WTC11 (cell line): ENCODE measurements around the gene HOXD13. TPM values are rescaled to one million over a fixed set of nuclear protein-coding genes. Genes with fewer than 3 reads are reported as not detected.

Experiments used
- ATAC-seq: fragments of 200-7000 bp; cut with Tn5 transposase; 2 replicates; pipeline ENCODE4 v1.10.0; 2021; ENCODE audit warnings: mild to moderate bottlenecking, moderate library complexity
- CTCF ChIA-PET: fragments of 300-600 bp; sonication (Branson Sonifier 250); formaldehyde crosslinking; loops from one replicate; lab custom pipeline; 2021; ENCODE audit warnings: antibody characterized with exemption; lab: Charles Lee
- POLR2A ChIA-PET: fragments of 350-600 bp; sonication (Branson Sonifier 250); formaldehyde crosslinking; loops from one replicate; lab custom pipeline; 2021; ENCODE audit warnings: antibody characterized with exemption; lab: Charles Lee
- DNase-seq: peaks from one replicate; pipeline ENCODE4 v3.0.0; 2021; ENCODE audit warnings: low spot score
- H3K27ac Mint-ChIP-seq: 2 replicates; pipeline ENCODE4 v1.8.0; 2021; ENCODE audit warnings: mixed read lengths
- H3K27me3 Mint-ChIP-seq: 2 replicates; pipeline ENCODE4 v1.8.0; 2021; ENCODE audit warnings: low read depth, mild to moderate bottlenecking, moderate library complexity, mixed read lengths
- H3K36me3 Mint-ChIP-seq: 2 replicates; pipeline ENCODE4 v1.8.0; 2021; ENCODE audit warnings: mixed read lengths
- H3K4me1 Mint-ChIP-seq: 2 replicates; pipeline ENCODE4 v1.8.0; 2022; ENCODE audit warnings: mixed read lengths
- H3K4me3 Mint-ChIP-seq: 2 replicates; pipeline ENCODE4 v1.8.0; 2021; ENCODE audit warnings: mild to moderate bottlenecking, moderate library complexity, mixed read lengths
- H3K9me3 Mint-ChIP-seq: 2 replicates; pipeline ENCODE4 v1.8.0; 2021; ENCODE audit warnings: mixed read lengths
- ATF6 ChIP-seq: sonication (generic); formaldehyde crosslinking; IDR thresholded peaks from 2 replicates; pipeline ENCODE4 v1.8.1; 2023; ENCODE audit warnings: mild to moderate bottlenecking, missing genetic modification reagents
- CREB1 ChIP-seq: sonication (generic); formaldehyde crosslinking; IDR thresholded peaks from 2 replicates; pipeline ENCODE4 v1.8.0; 2023; ENCODE audit warnings: mild to moderate bottlenecking, missing genetic modification reagents
- ETV6 ChIP-seq: sonication (generic); formaldehyde crosslinking; IDR thresholded peaks from 2 replicates; pipeline ENCODE4 v1.8.1; 2022; ENCODE audit warnings: mild to moderate bottlenecking, missing genetic modification reagents
- FOXJ3 ChIP-seq: sonication (generic); formaldehyde crosslinking; IDR thresholded peaks from 2 replicates; pipeline ENCODE4 v1.9.0; 2021; ENCODE audit warnings: missing genetic modification reagents, mild to moderate bottlenecking, borderline replicate concordance
- FOXP1 ChIP-seq: sonication (generic); formaldehyde crosslinking; IDR thresholded peaks from 2 replicates; pipeline ENCODE4 v1.8.0; 2022; ENCODE audit warnings: missing genetic modification reagents, mild to moderate bottlenecking, moderate library complexity, borderline replicate concordance
- GABPB1 ChIP-seq: sonication (generic); formaldehyde crosslinking; IDR thresholded peaks from 2 replicates; pipeline ENCODE4 v1.8.1; 2023; ENCODE audit warnings: mild to moderate bottlenecking, missing genetic modification reagents
- HMGA2 ChIP-seq: fragments of 250-450 bp; sonication (Bioruptor Pico); IDR thresholded peaks from 2 replicates; pipeline ENCODE4 v1.4.0; 2021; ENCODE audit warnings: mild to moderate bottlenecking, moderate library complexity
- KAT7 ChIP-seq: sonication (generic); formaldehyde crosslinking; IDR thresholded peaks from 2 replicates; pipeline ENCODE4 v1.8.1; 2023; ENCODE audit warnings: missing genetic modification reagents, mild to moderate bottlenecking, borderline replicate concordance
- MAX ChIP-seq: sonication (generic); formaldehyde crosslinking; IDR thresholded peaks from 2 replicates; pipeline ENCODE4 v1.8.0; 2022; ENCODE audit warnings: mild to moderate bottlenecking, missing genetic modification reagents
- MXD4 ChIP-seq: fragments of 250-450 bp; sonication (Bioruptor Pico); IDR thresholded peaks from 2 replicates; pipeline ENCODE4 v1.8.0; 2021; ENCODE audit warnings: mild to moderate bottlenecking, moderate library complexity, borderline replicate concordance
- NFE2L1 ChIP-seq: sonication (generic); formaldehyde crosslinking; IDR thresholded peaks from 2 replicates; pipeline ENCODE4 v1.8.1; 2023; ENCODE audit warnings: missing genetic modification reagents
- NFYB ChIP-seq: sonication (generic); formaldehyde crosslinking; conservative IDR thresholded peaks from 2 replicates; pipeline ENCODE4 v1.8.0; 2022; ENCODE audit warnings: low read depth, missing genetic modification reagents
- NR1H2 ChIP-seq: sonication (generic); formaldehyde crosslinking; IDR thresholded peaks from 2 replicates; pipeline ENCODE4 v1.9.0; 2021; ENCODE audit warnings: mild to moderate bottlenecking, moderate library complexity, missing genetic modification reagents
- PRRX2 ChIP-seq: fragments of 250-450 bp; sonication (Bioruptor Pico); IDR thresholded peaks from 2 replicates; pipeline ENCODE4 v1.8.0; 2021; ENCODE audit warnings: mild to moderate bottlenecking
- RELA ChIP-seq: sonication (generic); formaldehyde crosslinking; IDR thresholded peaks from 2 replicates; pipeline ENCODE4 v1.8.1; 2022; ENCODE audit warnings: missing genetic modification reagents, mild to moderate bottlenecking, borderline replicate concordance
- RORB ChIP-seq: fragments of 250-450 bp; sonication (Bioruptor Pico); IDR thresholded peaks from 2 replicates; pipeline ENCODE4 v1.9.0; 2021; ENCODE audit warnings: mild to moderate bottlenecking
- SMAD3 ChIP-seq: sonication (generic); formaldehyde crosslinking; IDR thresholded peaks from 2 replicates; pipeline ENCODE4 v1.8.0; 2022; ENCODE audit warnings: missing genetic modification reagents, mild to moderate bottlenecking, borderline replicate concordance
- TEAD4 ChIP-seq: sonication (generic); formaldehyde crosslinking; IDR thresholded peaks from 2 replicates; pipeline ENCODE4 v1.8.0; 2022; ENCODE audit warnings: mild to moderate bottlenecking, missing genetic modification reagents
- ZBTB21 ChIP-seq: sonication (generic); formaldehyde crosslinking; IDR thresholded peaks from 2 replicates; pipeline ENCODE4 v1.8.1; 2023; ENCODE audit warnings: mild to moderate bottlenecking, missing genetic modification reagents, borderline replicate concordance
- ZMAT4 ChIP-seq: fragments of 250-450 bp; sonication (Bioruptor Pico); IDR thresholded peaks from 2 replicates; pipeline ENCODE4 v1.9.0; 2021; ENCODE audit warnings: mild to moderate bottlenecking
- ZNF423 ChIP-seq: fragments of 250-450 bp; sonication (Bioruptor Pico); IDR thresholded peaks from 2 replicates; pipeline ENCODE4 v2.1.2; 2022; ENCODE audit warnings: mild to moderate bottlenecking, moderate library complexity
- total RNA-seq: library from RNA; stranded (reverse); gene quantifications from 3 replicates; pipeline ENCODE4 v1.2.3, GENCODE V29; 2021
- TF ChIP-seq, protein P1 (sequence below): sonication (generic); formaldehyde crosslinking; IDR thresholded peaks from 2 replicates; pipeline ENCODE4 v1.8.1; 2022; ENCODE audit warnings: mild to moderate bottlenecking, missing genetic modification reagents, moderate library complexity, borderline replicate concordance
- TF ChIP-seq, protein P2 (sequence below): fragments of 200-600 bp; IDR thresholded peaks from 2 replicates; pipeline ENCODE4 v1.8.0; 2022; ENCODE audit warnings: antibody characterized with exemption
- TF ChIP-seq, protein P3 (sequence below): sonication (generic); formaldehyde crosslinking; IDR thresholded peaks from 2 replicates; pipeline ENCODE4 v1.8.1; 2022; ENCODE audit warnings: low read depth, missing genetic modification reagents, borderline replicate concordance

The HOXD13 gene
- total RNA-seq, 1 experiment from 2014 or later = not detected

DNA sequence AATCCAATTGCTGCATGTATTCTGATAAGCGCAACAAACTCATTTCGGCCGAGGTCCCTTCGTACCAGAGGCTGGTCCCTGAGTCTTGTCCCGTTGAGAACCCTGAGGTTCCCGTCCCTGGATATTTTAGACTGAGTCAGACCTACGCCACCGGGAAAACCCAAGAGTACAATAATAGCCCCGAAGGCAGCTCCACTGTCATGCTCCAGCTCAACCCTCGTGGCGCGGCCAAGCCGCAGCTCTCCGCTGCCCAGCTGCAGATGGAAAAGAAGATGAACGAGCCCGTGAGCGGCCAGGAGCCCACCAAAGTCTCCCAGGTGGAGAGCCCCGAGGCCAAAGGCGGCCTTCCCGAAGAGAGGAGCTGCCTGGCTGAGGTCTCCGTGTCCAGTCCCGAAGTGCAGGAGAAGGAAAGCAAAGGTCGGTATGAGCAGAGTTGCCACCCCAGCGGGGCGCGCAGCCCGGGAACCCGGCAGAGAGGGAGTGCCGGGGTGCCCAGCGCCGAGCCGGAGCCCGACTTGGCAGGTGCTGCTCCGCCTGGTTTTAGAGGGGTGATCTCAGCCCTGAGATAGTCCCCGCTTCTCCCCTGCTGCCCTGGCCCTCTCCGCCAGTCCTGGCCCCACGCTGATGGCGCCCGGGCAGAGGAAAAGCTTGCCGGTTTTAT, 24.8 kb downstream of the HOXD13 start:
- H3K4me3 Mint-ChIP-seq = no peak overlapping the region
- peaks cover 100% of the 10 kb centered on the region for H3K27me3 Mint-ChIP-seq
- CTCF ChIA-PET = interaction anchor here (0.9 kb wide), 1 partner anchor 70 kb away, joined by 3 read pairs; no protein-coding TSS in a partner anchor
- DNase-seq (no peak), ATAC-seq (no peak)
- peaks cover 19% of the 10 kb centered on the region for H3K4me1 Mint-ChIP-seq
- H3K27ac Mint-ChIP-seq = no peak overlapping the region
- H3K36me3 Mint-ChIP-seq = 0 out of 2 replicates have a peak, but pooled peaks cover 7% of the 10 kb centered on the region
- POLR2A ChIA-PET = no interaction called here
- TF ChIP-seq, protein P1, sequence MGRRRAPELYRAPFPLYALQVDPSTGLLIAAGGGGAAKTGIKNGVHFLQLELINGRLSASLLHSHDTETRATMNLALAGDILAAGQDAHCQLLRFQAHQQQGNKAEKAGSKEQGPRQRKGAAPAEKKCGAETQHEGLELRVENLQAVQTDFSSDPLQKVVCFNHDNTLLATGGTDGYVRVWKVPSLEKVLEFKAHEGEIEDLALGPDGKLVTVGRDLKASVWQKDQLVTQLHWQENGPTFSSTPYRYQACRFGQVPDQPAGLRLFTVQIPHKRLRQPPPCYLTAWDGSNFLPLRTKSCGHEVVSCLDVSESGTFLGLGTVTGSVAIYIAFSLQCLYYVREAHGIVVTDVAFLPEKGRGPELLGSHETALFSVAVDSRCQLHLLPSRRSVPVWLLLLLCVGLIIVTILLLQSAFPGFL (CRISPR knock-in tag) = no peak
- TF ChIP-seq ETV6 (CRISPR knock-in tag) = no peak
- no peak for TF ChIP-seq ATF6 (CRISPR knock-in tag)
- TF ChIP-seq MAX (CRISPR knock-in tag) = no peak
- no peak for TF ChIP-seq KAT7 (CRISPR knock-in tag)
- TF ChIP-seq NFE2L1 = no peak
- TF ChIP-seq NR1H2 (CRISPR knock-in tag) = no peak
- TF ChIP-seq FOXJ3 = no peak
- TF ChIP-seq, all 79 proteins: peak for 0
- peaks cover 4% of the 10 kb centered on the region for H3K9me3 Mint-ChIP-seq

DNA sequence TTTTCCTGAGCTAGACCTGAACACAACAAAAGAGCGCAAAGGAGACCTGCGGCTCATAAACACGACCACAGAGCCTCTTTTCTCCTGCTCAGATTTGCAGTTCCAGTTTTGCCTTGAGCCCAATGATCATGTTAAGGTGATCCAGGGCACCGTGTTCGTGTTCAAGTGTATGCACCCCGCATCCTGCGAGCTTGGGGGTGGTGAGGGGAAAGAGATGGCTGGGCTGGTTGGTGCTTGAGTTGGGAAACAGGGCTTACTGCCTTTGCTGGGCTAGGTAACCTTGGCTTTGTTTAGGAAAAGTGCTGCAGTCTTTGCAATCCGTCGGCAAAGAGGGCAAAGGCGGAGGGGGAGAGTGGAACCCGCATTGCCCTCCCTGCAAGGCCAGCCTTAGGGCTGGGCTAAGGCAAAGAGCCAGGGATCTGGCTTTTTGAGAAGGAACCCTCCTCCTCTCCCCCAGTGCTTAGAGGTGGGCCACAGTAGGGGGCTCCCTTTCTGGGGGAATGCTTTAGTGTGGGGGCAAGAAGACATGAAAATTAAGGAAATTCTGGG, 25.4 kb downstream of the HOXD13 start:
- H3K9me3 Mint-ChIP-seq = peaks cover 4% of the 10 kb centered on the region
- 0 out of 2 replicates have a peak, but pooled peaks cover 6% of the 10 kb centered on the region for H3K36me3 Mint-ChIP-seq
- no peak overlapping the region for H3K27ac Mint-ChIP-seq
- peaks cover 100% of the 10 kb centered on the region for H3K27me3 Mint-ChIP-seq
- ChIA-PET POLR2A (no interaction called here), CTCF (no interaction called here)
- H3K4me1 Mint-ChIP-seq = peaks cover 15% of the 10 kb centered on the region
- no peak for DNase-seq
- no peak overlapping the region for H3K4me3 Mint-ChIP-seq
- no peak for ATAC-seq
- TF ChIP-seq ZMAT4 (CRISPR knock-in tag) = no peak
- no peak for TF ChIP-seq GABPB1 (CRISPR knock-in tag)
- no peak for TF ChIP-seq PRRX2 (CRISPR knock-in tag)
- TF ChIP-seq TEAD4 (CRISPR knock-in tag) = no peak
- TF ChIP-seq ZNF423 (CRISPR knock-in tag) = no peak
- TF ChIP-seq, protein P2, sequence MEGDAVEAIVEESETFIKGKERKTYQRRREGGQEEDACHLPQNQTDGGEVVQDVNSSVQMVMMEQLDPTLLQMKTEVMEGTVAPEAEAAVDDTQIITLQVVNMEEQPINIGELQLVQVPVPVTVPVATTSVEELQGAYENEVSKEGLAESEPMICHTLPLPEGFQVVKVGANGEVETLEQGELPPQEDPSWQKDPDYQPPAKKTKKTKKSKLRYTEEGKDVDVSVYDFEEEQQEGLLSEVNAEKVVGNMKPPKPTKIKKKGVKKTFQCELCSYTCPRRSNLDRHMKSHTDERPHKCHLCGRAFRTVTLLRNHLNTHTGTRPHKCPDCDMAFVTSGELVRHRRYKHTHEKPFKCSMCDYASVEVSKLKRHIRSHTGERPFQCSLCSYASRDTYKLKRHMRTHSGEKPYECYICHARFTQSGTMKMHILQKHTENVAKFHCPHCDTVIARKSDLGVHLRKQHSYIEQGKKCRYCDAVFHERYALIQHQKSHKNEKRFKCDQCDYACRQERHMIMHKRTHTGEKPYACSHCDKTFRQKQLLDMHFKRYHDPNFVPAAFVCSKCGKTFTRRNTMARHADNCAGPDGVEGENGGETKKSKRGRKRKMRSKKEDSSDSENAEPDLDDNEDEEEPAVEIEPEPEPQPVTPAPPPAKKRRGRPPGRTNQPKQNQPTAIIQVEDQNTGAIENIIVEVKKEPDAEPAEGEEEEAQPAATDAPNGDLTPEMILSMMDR = no peak
- no peak for TF ChIP-seq MXD4 (CRISPR knock-in tag)
- no peak for TF ChIP-seq NFE2L1
- TF ChIP-seq CREB1 (CRISPR knock-in tag) = no peak
- TF ChIP-seq, protein P3, sequence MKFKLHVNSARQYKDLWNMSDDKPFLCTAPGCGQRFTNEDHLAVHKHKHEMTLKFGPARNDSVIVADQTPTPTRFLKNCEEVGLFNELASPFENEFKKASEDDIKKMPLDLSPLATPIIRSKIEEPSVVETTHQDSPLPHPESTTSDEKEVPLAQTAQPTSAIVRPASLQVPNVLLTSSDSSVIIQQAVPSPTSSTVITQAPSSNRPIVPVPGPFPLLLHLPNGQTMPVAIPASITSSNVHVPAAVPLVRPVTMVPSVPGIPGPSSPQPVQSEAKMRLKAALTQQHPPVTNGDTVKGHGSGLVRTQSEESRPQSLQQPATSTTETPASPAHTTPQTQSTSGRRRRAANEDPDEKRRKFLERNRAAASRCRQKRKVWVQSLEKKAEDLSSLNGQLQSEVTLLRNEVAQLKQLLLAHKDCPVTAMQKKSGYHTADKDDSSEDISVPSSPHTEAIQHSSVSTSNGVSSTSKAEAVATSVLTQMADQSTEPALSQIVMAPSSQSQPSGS (CRISPR knock-in tag) = no peak
- no peak for TF ChIP-seq ZBTB21 (CRISPR knock-in tag)
- TF ChIP-seq HMGA2 (CRISPR knock-in tag) = no peak
- TF ChIP-seq NFYB (CRISPR knock-in tag) = no peak
- no peak for TF ChIP-seq RORB (CRISPR knock-in tag)
- TF ChIP-seq FOXP1 (CRISPR knock-in tag) = no peak
- no peak for TF ChIP-seq SMAD3 (CRISPR knock-in tag)
- TF ChIP-seq RELA (CRISPR knock-in tag) = no peak
